Measurements from ENCODE around the gene CENPV.

CENPV gene

DNA sequence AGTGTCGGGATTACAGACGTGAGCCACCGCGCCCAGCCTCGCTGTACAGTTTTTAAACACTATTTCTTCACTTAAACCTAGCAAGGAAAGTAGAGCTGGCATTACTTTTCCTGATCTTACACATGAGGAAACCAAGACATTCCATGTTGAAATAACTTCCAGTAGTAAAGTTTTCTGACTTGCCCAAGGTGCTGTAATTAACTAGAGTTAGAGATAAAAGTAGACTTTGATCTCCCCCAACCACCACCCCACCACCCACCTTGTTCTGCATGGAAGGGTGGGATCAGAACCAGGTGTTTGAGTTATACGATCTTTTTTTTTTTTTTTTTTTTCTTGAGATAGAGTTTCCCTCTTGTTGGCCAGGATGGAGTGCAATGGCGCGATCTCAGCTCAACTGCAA lies 47.1 kb downstream of the CENPV start:
- H3K36me3 ChIP-seq (replicated peaks; ENCODE audit: insufficient read depth, low read length): no peaks in the 10 kb centered on the region
- H3K79me2 ChIP-seq (ENCODE audit: low read length): no peaks in the 10 kb centered on the region
- no peaks in the 10 kb centered on the region for H3K27me3 ChIP-seq (replicated peaks; ENCODE audit: insufficient read depth, low read length)
- no peaks in the 10 kb centered on the region for H3F3A ChIP-seq (ENCODE audit: insufficient read depth, low read length)
- no peak for DNase-seq
- TF ChIP-seq EZH2phosphoT487 (IDR thresholded peaks at IDR 0.05; ENCODE audit: low read length): no peak
- TF ChIP-seq, protein P1, sequence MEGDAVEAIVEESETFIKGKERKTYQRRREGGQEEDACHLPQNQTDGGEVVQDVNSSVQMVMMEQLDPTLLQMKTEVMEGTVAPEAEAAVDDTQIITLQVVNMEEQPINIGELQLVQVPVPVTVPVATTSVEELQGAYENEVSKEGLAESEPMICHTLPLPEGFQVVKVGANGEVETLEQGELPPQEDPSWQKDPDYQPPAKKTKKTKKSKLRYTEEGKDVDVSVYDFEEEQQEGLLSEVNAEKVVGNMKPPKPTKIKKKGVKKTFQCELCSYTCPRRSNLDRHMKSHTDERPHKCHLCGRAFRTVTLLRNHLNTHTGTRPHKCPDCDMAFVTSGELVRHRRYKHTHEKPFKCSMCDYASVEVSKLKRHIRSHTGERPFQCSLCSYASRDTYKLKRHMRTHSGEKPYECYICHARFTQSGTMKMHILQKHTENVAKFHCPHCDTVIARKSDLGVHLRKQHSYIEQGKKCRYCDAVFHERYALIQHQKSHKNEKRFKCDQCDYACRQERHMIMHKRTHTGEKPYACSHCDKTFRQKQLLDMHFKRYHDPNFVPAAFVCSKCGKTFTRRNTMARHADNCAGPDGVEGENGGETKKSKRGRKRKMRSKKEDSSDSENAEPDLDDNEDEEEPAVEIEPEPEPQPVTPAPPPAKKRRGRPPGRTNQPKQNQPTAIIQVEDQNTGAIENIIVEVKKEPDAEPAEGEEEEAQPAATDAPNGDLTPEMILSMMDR (IDR thresholded peaks at IDR 0.05; ENCODE audit: low read length): no peak
- no peak for TF ChIP-seq EZH2 (optimal IDR thresholded peaks at IDR 0.05; ENCODE audit: low read depth, low read length)
- no peak overlapping the region for H3K9ac ChIP-seq (ENCODE audit: low read length)
- H3K27ac ChIP-seq (ENCODE audit: low read length): no peak overlapping the region
- no peaks in the 10 kb centered on the region for H3K9me2 ChIP-seq (replicated peaks; ENCODE audit: insufficient read depth, low read length)
- H3K4me1 ChIP-seq (ENCODE audit: low read length): no peaks in the 10 kb centered on the region
- no peak overlapping the region for H3K4me2 ChIP-seq (ENCODE audit: low read depth, low read length)
- H4K20me1 ChIP-seq (ENCODE audit: insufficient read depth, low read length): no peaks in the 10 kb centered on the region
- H2AFZ ChIP-seq (ENCODE audit: low read length): no peak overlapping the region
- H3K9me3 ChIP-seq (replicated peaks; ENCODE audit: insufficient read depth, low read length): no peaks in the 10 kb centered on the region
- no peak overlapping the region for H3K4me3 ChIP-seq (ENCODE audit: low read length)

DNA sequence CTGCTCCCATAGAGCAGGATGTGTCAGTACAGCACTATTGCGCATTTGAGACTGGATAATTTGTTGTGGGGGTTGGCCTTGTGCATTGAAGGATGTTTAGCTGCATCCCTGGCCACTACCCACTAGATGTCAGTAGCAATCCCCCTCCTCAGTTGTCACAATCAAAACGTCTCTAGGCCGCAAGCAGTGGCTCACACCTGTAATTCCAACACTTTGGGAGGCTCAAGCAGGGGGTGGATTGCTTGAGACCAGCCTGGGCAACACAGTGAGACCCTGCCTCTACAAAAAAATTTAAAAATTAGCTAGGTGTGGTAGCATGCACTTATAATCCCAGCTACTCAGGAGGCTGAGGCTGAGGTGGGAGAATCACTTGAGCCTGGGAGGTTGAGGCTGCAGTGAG lies 48.4 kb downstream of the CENPV start:
- Histone ChIP-seq H2AFZ (ENCODE audit: low read length) (no peak overlapping the region), H4K20me1 (ENCODE audit: insufficient read depth, low read length) (no peaks in the 10 kb centered on the region), H3K9me2 (replicated peaks; ENCODE audit: insufficient read depth, low read length) (no peaks in the 10 kb centered on the region), H3K4me2 (ENCODE audit: low read depth, low read length) (no peak overlapping the region), H3K9me3 (replicated peaks; ENCODE audit: insufficient read depth, low read length) (no peaks in the 10 kb centered on the region), H3K4me3 (ENCODE audit: low read length) (no peak overlapping the region), H3K4me1 (ENCODE audit: low read length) (no peaks in the 10 kb centered on the region), H3F3A (ENCODE audit: insufficient read depth, low read length) (no peaks in the 10 kb centered on the region), H3K9ac (ENCODE audit: low read length) (no peak overlapping the region), H3K27ac (ENCODE audit: low read length) (no peak overlapping the region), H3K27me3 (replicated peaks; ENCODE audit: insufficient read depth, low read length) (no peaks in the 10 kb centered on the region), H3K36me3 (replicated peaks; ENCODE audit: insufficient read depth, low read length) (no peaks in the 10 kb centered on the region), H3K79me2 (ENCODE audit: low read length) (no peaks in the 10 kb centered on the region)
- TF ChIP-seq, protein P1 (IDR thresholded peaks at IDR 0.05; ENCODE audit: low read length): peak; percentile 21
- TF ChIP-seq EZH2 (optimal IDR thresholded peaks at IDR 0.05; ENCODE audit: low read depth, low read length) (no peak), EZH2phosphoT487 (IDR thresholded peaks at IDR 0.05; ENCODE audit: low read length) (no peak)
- no peak for DNase-seq

DNA sequence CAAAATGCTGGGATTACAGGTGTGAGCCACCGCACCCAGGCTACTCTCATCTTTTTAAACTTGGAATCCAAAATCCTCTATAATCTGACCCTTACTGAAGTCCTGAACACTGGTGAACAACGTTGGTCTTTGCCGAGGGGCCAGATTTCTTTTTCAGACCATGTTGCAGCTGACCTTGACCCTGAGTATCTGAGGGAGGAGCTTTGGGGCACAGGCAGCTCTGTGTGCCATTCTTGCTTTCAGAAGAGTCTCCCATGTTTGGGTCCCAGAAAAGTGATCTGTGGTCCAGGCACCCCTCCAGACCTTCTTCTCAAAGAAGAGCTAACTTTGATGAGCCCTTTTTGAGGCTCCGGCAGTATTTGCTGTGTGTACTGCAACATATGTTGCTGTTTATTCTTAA lies 50.4 kb downstream of the CENPV start:
- Histone ChIP-seq H3K9me2 (replicated peaks; ENCODE audit: insufficient read depth, low read length) (no peaks in the 10 kb centered on the region), H3K27ac (ENCODE audit: low read length) (no peak overlapping the region), H2AFZ (ENCODE audit: low read length) (no peak overlapping the region), H3K4me3 (ENCODE audit: low read length) (no peak overlapping the region), H3K36me3 (replicated peaks; ENCODE audit: insufficient read depth, low read length) (no peaks in the 10 kb centered on the region), H3K4me1 (ENCODE audit: low read length) (no peaks in the 10 kb centered on the region), H3K9me3 (replicated peaks; ENCODE audit: insufficient read depth, low read length) (no peaks in the 10 kb centered on the region), H3K9ac (ENCODE audit: low read length) (no peak overlapping the region), H3F3A (ENCODE audit: insufficient read depth, low read length) (no peaks in the 10 kb centered on the region), H3K79me2 (ENCODE audit: low read length) (no peaks in the 10 kb centered on the region), H3K4me2 (ENCODE audit: low read depth, low read length) (no peak overlapping the region), H4K20me1 (ENCODE audit: insufficient read depth, low read length) (no peaks in the 10 kb centered on the region), H3K27me3 (replicated peaks; ENCODE audit: insufficient read depth, low read length) (no peaks in the 10 kb centered on the region)
- TF ChIP-seq EZH2phosphoT487 (IDR thresholded peaks at IDR 0.05; ENCODE audit: low read length) (no peak), EZH2 (optimal IDR thresholded peaks at IDR 0.05; ENCODE audit: low read depth, low read length) (no peak)
- TF ChIP-seq, protein P1 (IDR thresholded peaks at IDR 0.05; ENCODE audit: low read length): no peak
- DNase-seq: no peak
